ENCODE measurements around the gene CDCA5. TPM values are rescaled to one million over a fixed set of nuclear protein-coding genes. Genes with fewer than 3 reads are reported as not detected.

CDCA5 gene
- polyA plus RNA-seq, 1 of the 3 experiments (the other 2 are of a cell fraction): 16.3 TPM

- H3K9me3 ChIP-seq: no peaks in the 10 kb centered on the region
- CTCF ChIA-PET: interaction anchor here (2.0 kb wide), 1 partner anchor 12 kb away, joined by 10 read pairs; the partner anchor contains the start of gene TM7SF2
- TF ChIP-seq USF2 (IDR thresholded peaks at IDR 0.05; ENCODE audit: borderline replicate concordance, low read depth, low read length): no peak
- no peak for TF ChIP-seq RXRA (IDR thresholded peaks at IDR 0.05; ENCODE audit: borderline replicate concordance, low read depth)
- no peak for TF ChIP-seq PBX3 (IDR thresholded peaks at IDR 0.05)
- TF ChIP-seq RAD21 (IDR thresholded peaks at IDR 0.05; ENCODE audit: low read length): no peak
- TF ChIP-seq IRF3 (IDR thresholded peaks at IDR 0.05; ENCODE audit: low read depth, low read length): no peak
- no peak for TF ChIP-seq ELF1 (IDR thresholded peaks at IDR 0.05)
- no peak for TF ChIP-seq POLR2AphosphoS5 (IDR thresholded peaks at IDR 0.05; ENCODE audit: low read depth, low read length)
- no peak for TF ChIP-seq FOXM1 (IDR thresholded peaks at IDR 0.05; ENCODE audit: low read depth)
- TF ChIP-seq GABPA (IDR thresholded peaks at IDR 0.05; ENCODE audit: low read depth): no peak
- TF ChIP-seq ZBTB33 (IDR thresholded peaks at IDR 0.05; ENCODE audit: borderline replicate concordance, low read depth): no peak
- TF ChIP-seq NRF1 (IDR thresholded peaks at IDR 0.05; ENCODE audit: low read depth, low read length): no peak
- TF ChIP-seq MEF2A (IDR thresholded peaks at IDR 0.05; ENCODE audit: borderline replicate concordance, low read depth): no peak
- TF ChIP-seq SMC3 (IDR thresholded peaks at IDR 0.05; ENCODE audit: low read depth, low read length): no peak
- TF ChIP-seq JUND (IDR thresholded peaks at IDR 0.05): no peak
- TF ChIP-seq SIN3A (IDR thresholded peaks at IDR 0.05; ENCODE audit: borderline replicate concordance, low read depth, low read length): no peak
- no peak for TF ChIP-seq RCOR1 (IDR thresholded peaks at IDR 0.05; ENCODE audit: low read length)
- no peak overlapping the region for H3K4me2 ChIP-seq
- H3K79me2 ChIP-seq (ENCODE audit: insufficient read depth): peaks cover 53% of the 10 kb centered on the region
- peaks cover 8 to 13% of the 10 kb centered on the region in 2 experiments; a peak in 3 of 4 replicates for H3K4me1 ChIP-seq (ENCODE audit: control insufficient read depth in 1 of 2, insufficient read depth in 2 of 2, low read depth in 1 of 2, low read length in 1 of 2)
- 89% methylated on average over 5 of the region's 5 CpGs for WGBS (ENCODE audit: low lambda C conversion rate)
- no peak overlapping the region for H3K27ac ChIP-seq (ENCODE audit: low read depth in 2 of 2, low read length in 1 of 2)
- H3K36me3 ChIP-seq (replicated peaks in 1 of 2; ENCODE audit: control insufficient read depth in 1 of 2, insufficient read depth in 2 of 2, low read length in 1 of 2): peaks cover 22 to 64% of the 10 kb centered on the region in 2 experiments
- no peak overlapping the region for H2AFZ ChIP-seq (ENCODE audit: low read depth)
- no peak for DNase-seq
- no peaks in the 10 kb centered on the region for H3K27me3 ChIP-seq (ENCODE audit: insufficient read depth)
- H3K4me3 ChIP-seq (ENCODE audit: low read depth in 2 of 2, low read length in 1 of 2): no peak overlapping the region
- H3F3A ChIP-seq (replicated peaks; ENCODE audit: insufficient read depth): peaks cover 19% of the 10 kb centered on the region
- no peaks in the 10 kb centered on the region for H3K9me2 ChIP-seq
- no peaks in the 10 kb centered on the region for H4K20me1 ChIP-seq (ENCODE audit: insufficient read depth)
- POLR2A ChIA-PET: interaction anchor here (0.6 to 0.9 kb wide), 2 partner anchors 10 to 359 kb away, joined by 3 read pairs; no protein-coding TSS in a partner anchor
- no peak overlapping the region for H3K9ac ChIP-seq
Observed at GRCh38 chr11:65124480-65125196, 40.8 kb upstream of the CDCA5 start.

Data from SK-N-SH (cell line).